NCI-H446 treated with DMSO at 0.1 percent for 48 hours (cell line): ENCODE results near the gene IL1RAPL2.
"Not testable (repeated sequence)": the region's sequence is repeated elsewhere in the genome, so short reads cannot be mapped to it uniquely, and the experiment has no call there.

Source experiments
- DNase-seq: peaks from one replicate; lab custom pipeline; 2025; lab: John Stamatoyannopoulos, UW

Gene IL1RAPL2

GRCh38 chrX:104565791-104566680 lies at the start of gene IL1RAPL2:
TSS of gene IL1RAPL2 (plus strand) at chrX:104566199.
- no peak for DNase-seq

GRCh38 chrX:104522386-104522785 lies 43.6 kb upstream of the IL1RAPL2 start:
- DNase-seq: no peak

GRCh38 chrX:104523858-104524257 lies 42.1 kb upstream of the IL1RAPL2 start:
- no peak for DNase-seq

GRCh38 chrX:104539081-104539480 lies 26.9 kb upstream of the IL1RAPL2 start:
- no peak for DNase-seq

- not testable (repeated sequence) for DNase-seq
These were observed 23.6 kb upstream of the IL1RAPL2 start for GRCh38 chrX:104542447-104542846.

- DNase-seq: no peak
These were observed 1.7 kb upstream of the IL1RAPL2 start for GRCh38 chrX:104564335-104564734.

GRCh38 chrX:104564921-104565703 lies 887 bp upstream of the IL1RAPL2 start:
- DNase-seq: no peak

GRCh38 chrX:104566681-104567501 lies 892 bp downstream of the IL1RAPL2 start:
- no peak for DNase-seq

- no peak for DNase-seq
These were observed 1.5 kb downstream of the IL1RAPL2 start for GRCh38 chrX:104567506-104567905.

- no peak for DNase-seq
These were observed 2.4 kb downstream of the IL1RAPL2 start for GRCh38 chrX:104568304-104568915.

GRCh38 chrX:104618106-104618895 lies 52.3 kb downstream of the IL1RAPL2 start:
- no peak for DNase-seq

- no peak for DNase-seq
These were observed 55.8 kb downstream of the IL1RAPL2 start for GRCh38 chrX:104621781-104622180.

GRCh38 chrX:104641176-104641575 lies 75.2 kb downstream of the IL1RAPL2 start:
- no peak for DNase-seq

- DNase-seq: no peak
These were observed 81.1 kb downstream of the IL1RAPL2 start for GRCh38 chrX:104647084-104647483.

- peak; percentile 9 for DNase-seq
These were observed 93.2 kb downstream of the IL1RAPL2 start for GRCh38 chrX:104659005-104659744.

GRCh38 chrX:104660092-104660491 lies 94.1 kb downstream of the IL1RAPL2 start:
- no peak for DNase-seq

- DNase-seq: no peak
These were observed 96.7 kb downstream of the IL1RAPL2 start for GRCh38 chrX:104662694-104663093.

GRCh38 chrX:104665691-104666090 lies 99.7 kb downstream of the IL1RAPL2 start:
- no peak for DNase-seq

- DNase-seq: peak; percentile 47
These were observed 102.6 kb downstream of the IL1RAPL2 start for GRCh38 chrX:104668550-104668949.

- no peak for DNase-seq
These were observed 103.1 kb downstream of the IL1RAPL2 start for GRCh38 chrX:104669063-104669462.
